GM10248 (cell line): ENCODE measurements around the gene CCDC187.

Source experiments
- CTCF ChIA-PET: fragments of 300-600 bp; sonication (Branson Sonifier 250); formaldehyde crosslinking; extraction: SDS; loops from one replicate; lab custom pipeline; 2021; ENCODE audit warnings: antibody characterized with exemption; lab: Yijun Ruan, JAX
- POLR2A ChIA-PET: fragments of 350-650 bp; sonication (Branson Sonifier 250); formaldehyde crosslinking; extraction: SDS; loops from one replicate; lab custom pipeline; 2020; ENCODE audit warnings: antibody characterized with exemption; lab: Yijun Ruan, JAX
- DNase-seq: peaks from one replicate; pipeline ENCODE4 v3.0.0; 2012; ENCODE audit errors: extremely low spot score
- CTCF ChIP-seq: IDR thresholded peaks from 2 replicates; pipeline ENCODE4 v1.5.1; 2012; ENCODE audit warnings: mild to moderate bottlenecking, low read depth; ENCODE audit errors: extremely low read depth, missing control alignments, control extremely low read depth

The CCDC187 gene

GRCh38 chr9:136222166-136222905 lies 81.6 kb downstream of the CCDC187 start:
- DNase-seq: no peak
- ChIA-PET CTCF (no interaction called here), POLR2A (no interaction called here)
- no peak for TF ChIP-seq CTCF

GRCh38 chr9:136220017-136220729 lies 83.7 kb downstream of the CCDC187 start:
- DNase-seq: no peak
- ChIA-PET POLR2A (no interaction called here), CTCF (no interaction called here)
- TF ChIP-seq CTCF: no peak

- CTCF ChIA-PET: interaction anchor here (0.8 to 5.1 kb wide), 3 partner anchors 6 to 13 kb away, joined by 3 to 26 read pairs (median 3); no protein-coding TSS in a partner anchor
- TF ChIP-seq CTCF: no peak
- POLR2A ChIA-PET: no interaction called here
- no peak for DNase-seq
Observed at GRCh38 chr9:136219276-136219675, 84.6 kb downstream of the CCDC187 start.

- POLR2A ChIA-PET: no interaction called here
- no peak for DNase-seq
- TF ChIP-seq CTCF: no peak
- CTCF ChIA-PET: interaction anchor here (0.9 to 5.1 kb wide), 2 partner anchors 7 to 12 kb away, joined by 3 to 26 read pairs; no protein-coding TSS in a partner anchor
Observed at GRCh38 chr9:136218673-136219072, 85.2 kb downstream of the CCDC187 start.

- ChIA-PET POLR2A (no interaction called here), CTCF (interaction anchor here (0.7 to 5.1 kb wide), 3 partner anchors 7 to 48 kb away, joined by 3 to 26 read pairs (median 3); no protein-coding TSS in a partner anchor)
- TF ChIP-seq CTCF: no peak
- no peak for DNase-seq
Observed at GRCh38 chr9:136218271-136218670, 85.6 kb downstream of the CCDC187 start.

- no peak for DNase-seq
- TF ChIP-seq CTCF: no peak
- CTCF ChIA-PET: interaction anchor here (1.1 to 5.1 kb wide), 4 partner anchors 8 to 67 kb away, joined by 3 to 26 read pairs (median 3); no protein-coding TSS in a partner anchor
- POLR2A ChIA-PET: no interaction called here
Observed at GRCh38 chr9:136216541-136217244, 87.2 kb downstream of the CCDC187 start.
